OCI-LY3 (cell line): ENCODE results near the gene ASCC3.

ENCODE experiments used
- CTCF ChIP-seq: fragments of 200-600, 300-600 bp; sonication (generic); IDR thresholded peaks from 2 replicates; pipeline ENCODE4 v1.5.1; 2014; ENCODE audit warnings: antibody characterized with exemption, low read length, low read depth
- EZH2phosphoT487 ChIP-seq: fragments of 200-600 bp; shearing (Covaris generic); IDR thresholded peaks from 2 replicates; pipeline ENCODE4 v1.6.1; 2018; ENCODE audit warnings: antibody characterized with exemption, mixed run types, low read depth

GRCh38 chr6:100925749-100926148, 44.6 kb upstream of the ASCC3 start:
- TF ChIP-seq CTCF (no peak), EZH2phosphoT487 (no peak)
